ENCODE data around the gene SAP30.

Gene SAP30

DNA sequence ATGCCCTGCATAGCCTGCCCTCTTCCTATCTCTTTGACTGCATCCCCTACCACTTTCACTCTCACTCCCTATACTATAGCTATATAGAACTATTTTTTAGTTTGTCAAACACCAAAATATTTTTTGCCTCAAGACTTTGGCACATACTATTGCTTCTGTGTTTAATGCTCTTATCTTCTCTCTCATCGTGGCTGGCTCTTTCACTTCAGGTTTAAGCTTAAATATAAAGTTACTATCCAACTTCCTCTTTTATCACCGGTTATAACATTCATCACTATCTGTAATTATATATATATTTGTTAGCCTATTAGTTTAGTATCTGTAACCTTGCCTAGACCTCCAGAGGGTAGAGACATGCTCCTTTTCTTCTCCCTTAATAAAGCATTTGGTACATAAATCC lies 25.1 kb upstream of the SAP30 start:
- peaks cover 19% of the 10 kb centered on the region for H3K27me3 Mint-ChIP-seq

DNA sequence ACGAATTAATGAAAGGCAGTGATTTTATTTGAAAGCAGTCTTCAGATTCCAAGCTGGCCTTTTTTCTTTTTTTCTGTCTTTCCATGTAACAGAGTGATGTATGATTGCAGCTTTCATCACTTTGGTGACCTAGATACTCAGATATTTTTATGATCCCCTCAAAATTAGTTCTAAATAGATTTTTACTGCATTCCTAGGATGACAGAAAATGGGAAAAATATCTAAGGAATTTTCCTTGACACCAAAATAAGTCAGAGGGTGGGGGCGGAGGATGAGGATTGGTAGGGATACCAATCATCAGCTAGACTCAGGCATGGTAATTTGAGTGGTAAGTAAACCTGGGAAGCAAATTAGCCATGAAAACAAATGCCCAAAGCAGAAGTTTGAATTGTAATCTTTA lies 24.7 kb upstream of the SAP30 start:
- H3K27ac Mint-ChIP-seq: no peak overlapping the region
- no peaks in the 10 kb centered on the region for H3K4me1 Mint-ChIP-seq
- H3K27me3 Mint-ChIP-seq: peaks cover 22% of the 10 kb centered on the region
- CTCF ChIA-PET: no interaction called here
- peaks cover 6% of the 10 kb centered on the region for H3K36me3 Mint-ChIP-seq
- H3K4me3 Mint-ChIP-seq: no peak overlapping the region
- no peak for DNase-seq
- no peaks in the 10 kb centered on the region for H3K9me3 Mint-ChIP-seq

More for the DNA sequence above, 25.1 kb upstream of the SAP30 start:
- peaks cover 6% of the 10 kb centered on the region for H3K36me3 Mint-ChIP-seq
- no peaks in the 10 kb centered on the region for H3K4me1 Mint-ChIP-seq
- CTCF ChIA-PET: no interaction called here
- no peak for DNase-seq
- no peak overlapping the region for H3K4me3 Mint-ChIP-seq
- H3K9me3 Mint-ChIP-seq: no peaks in the 10 kb centered on the region
- no peak overlapping the region for H3K27ac Mint-ChIP-seq

DNA sequence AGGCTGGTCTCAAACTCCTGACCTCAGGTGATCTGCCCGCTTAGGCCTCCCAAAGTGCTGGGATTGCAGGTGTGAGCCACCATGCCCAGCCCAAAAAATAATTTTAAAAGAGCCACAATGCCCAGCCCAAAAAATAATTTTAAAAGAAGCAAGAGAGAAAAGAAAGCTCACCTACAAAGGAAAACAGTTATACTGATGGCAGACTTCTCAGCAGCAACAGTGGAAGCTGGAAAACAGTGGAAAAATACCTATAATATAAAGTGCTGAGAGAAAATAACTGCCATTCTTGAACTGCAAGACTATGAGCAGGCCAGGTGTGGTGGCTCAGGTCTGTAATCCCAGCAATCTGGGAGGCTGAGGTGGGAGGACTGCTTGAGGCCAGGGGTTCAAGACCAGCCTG lies 23.3 kb upstream of the SAP30 start:
- H3K4me1 Mint-ChIP-seq: no peaks in the 10 kb centered on the region
- CTCF ChIA-PET: interaction anchor here (0.6 to 1.2 kb wide), 3 partner anchors 10 to 29 kb away, joined by 3 read pairs; no protein-coding TSS in a partner anchor
- no peaks in the 10 kb centered on the region for H3K9me3 Mint-ChIP-seq
- no peak for DNase-seq
- no peak overlapping the region for H3K4me3 Mint-ChIP-seq
- H3K27me3 Mint-ChIP-seq: peaks cover 17% of the 10 kb centered on the region
- H3K27ac Mint-ChIP-seq: no peak overlapping the region
- H3K36me3 Mint-ChIP-seq: peaks cover 6% of the 10 kb centered on the region

DNA sequence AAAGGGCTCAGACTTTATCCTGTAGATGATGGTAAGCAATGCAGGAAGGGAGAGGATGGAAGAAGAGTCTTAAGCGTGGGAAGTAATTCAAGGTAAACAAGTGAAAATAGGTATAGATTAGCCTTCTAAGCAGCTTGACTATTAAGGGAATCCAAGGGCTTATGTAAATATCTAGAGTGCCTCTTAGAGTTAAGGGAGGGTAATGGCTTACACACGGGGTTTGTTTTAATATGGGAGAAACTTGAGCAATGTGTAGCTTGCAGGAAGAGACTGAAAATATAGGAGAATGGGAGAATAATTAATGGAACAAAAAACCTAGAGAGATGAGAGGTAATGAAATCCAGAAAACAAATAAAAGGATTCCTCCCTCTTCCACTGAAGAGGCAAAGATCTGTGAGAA lies 12.8 kb upstream of the SAP30 start:
- peaks cover 21% of the 10 kb centered on the region for H3K27me3 Mint-ChIP-seq
- H3K4me3 Mint-ChIP-seq: no peak overlapping the region
- peaks cover 2% of the 10 kb centered on the region for H3K36me3 Mint-ChIP-seq
- H3K4me1 Mint-ChIP-seq: peaks cover 3% of the 10 kb centered on the region
- no peak for DNase-seq
- CTCF ChIA-PET: interaction anchor here (1.6 to 1.7 kb wide), 2 partner anchors 44 to 56 kb away, joined by 3 to 4 read pairs; no protein-coding TSS in a partner anchor
- no peak overlapping the region for H3K27ac Mint-ChIP-seq
- no peaks in the 10 kb centered on the region for H3K9me3 Mint-ChIP-seq

DNA sequence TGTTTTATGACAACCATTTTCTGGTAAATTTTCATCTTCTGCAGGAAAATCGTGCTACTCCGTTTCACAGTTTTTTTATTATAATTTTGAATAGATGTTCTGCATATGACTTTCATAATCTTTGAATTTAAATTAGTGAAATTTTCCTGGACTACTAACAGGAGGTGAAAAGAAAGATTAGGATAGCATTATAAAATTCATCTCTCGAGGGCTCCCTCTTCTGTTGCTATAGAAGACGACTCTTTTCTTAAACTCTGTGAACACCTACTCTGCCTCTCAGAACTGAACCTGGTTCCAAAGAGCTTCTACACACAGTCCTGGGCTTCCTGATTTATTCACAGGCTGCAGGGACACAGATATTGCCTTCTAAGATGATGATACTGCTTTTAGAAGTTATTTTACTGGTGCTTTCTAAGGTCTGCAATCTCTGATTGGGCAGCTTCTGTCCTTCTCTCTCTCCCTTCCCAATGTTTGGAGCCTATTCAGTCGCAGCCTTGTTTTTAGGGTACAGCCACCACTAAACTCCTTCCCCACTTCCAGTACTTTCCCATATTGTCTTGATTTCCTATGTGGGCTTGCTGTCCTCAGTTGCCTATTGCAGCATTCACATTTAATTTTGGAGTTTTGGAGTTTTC lies 10.1 kb upstream of the SAP30 start:
- no peak overlapping the region for H3K4me3 Mint-ChIP-seq
- no peak for DNase-seq
- CTCF ChIA-PET: interaction anchor here (0.6 to 1.4 kb wide), 5 partner anchors 18 to 69 kb away, joined by 3 to 4 read pairs (median 4); no protein-coding TSS in a partner anchor
- no peaks in the 10 kb centered on the region for H3K9me3 Mint-ChIP-seq
- no peak overlapping the region for H3K27ac Mint-ChIP-seq
- peaks cover 12% of the 10 kb centered on the region for H3K36me3 Mint-ChIP-seq
- H3K4me1 Mint-ChIP-seq: peaks cover 11% of the 10 kb centered on the region
- peaks cover 15% of the 10 kb centered on the region for H3K27me3 Mint-ChIP-seq

DNA sequence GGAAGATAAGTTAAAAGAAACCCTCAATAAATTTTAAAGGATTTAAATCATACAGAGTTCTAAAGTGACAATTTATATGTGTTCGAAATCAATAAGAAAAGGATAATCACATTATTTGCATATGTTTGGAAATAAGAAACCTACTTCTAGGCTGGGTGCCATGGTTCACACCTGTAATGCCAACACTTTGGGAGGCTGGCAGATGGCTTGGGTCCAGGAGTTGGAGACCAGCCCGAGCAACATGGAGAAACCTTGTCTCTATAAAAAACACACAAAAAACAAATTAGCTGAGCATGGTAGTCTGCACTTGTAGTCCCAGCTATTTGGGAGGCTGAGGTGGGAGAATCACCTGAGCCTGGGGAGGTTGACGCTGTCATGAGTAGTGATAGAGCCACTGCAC lies 8.1 kb upstream of the SAP30 start:
- Mint-ChIP-seq H3K27me3 (peaks cover 15% of the 10 kb centered on the region), H3K4me1 (peaks cover 31% of the 10 kb centered on the region), H3K9me3 (no peaks in the 10 kb centered on the region), H3K4me3 (no peak overlapping the region), H3K27ac (no peak overlapping the region), H3K36me3 (peaks cover 19% of the 10 kb centered on the region)
- CTCF ChIA-PET: no interaction called here
- DNase-seq: no peak

DNA sequence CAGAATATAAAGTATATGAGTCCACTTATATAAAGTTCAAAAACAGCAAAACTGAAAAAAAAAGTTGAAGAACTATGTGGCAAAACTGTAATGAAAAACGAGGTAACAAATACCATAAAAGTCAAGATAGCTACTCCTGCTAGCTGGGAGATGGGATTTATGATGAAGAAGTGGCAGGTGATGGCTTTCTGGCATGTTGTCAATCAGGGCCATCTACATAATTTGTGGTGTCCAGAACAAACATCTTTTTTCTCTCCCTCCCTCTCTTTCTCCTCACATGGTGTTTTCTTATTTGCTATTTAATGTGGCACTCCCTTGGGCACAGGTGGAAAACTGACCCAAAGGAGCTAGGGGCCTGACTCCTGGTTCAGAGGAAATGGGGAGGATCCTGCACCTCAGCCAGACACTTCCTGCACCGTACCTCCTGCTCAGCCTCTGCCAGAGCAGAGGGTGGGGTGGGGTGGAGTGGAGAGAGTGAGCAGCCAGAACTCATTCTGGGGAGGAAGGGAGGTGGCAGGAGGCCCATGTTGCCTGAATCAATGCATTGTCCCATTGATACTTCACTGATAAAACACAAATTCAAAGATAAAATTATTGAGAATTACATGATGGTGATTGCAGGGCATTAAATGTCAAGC lies 5.3 kb upstream of the SAP30 start:
- H3K36me3 Mint-ChIP-seq: peaks cover 24% of the 10 kb centered on the region
- peak overlapping the region; percentile 68 for H3K27ac Mint-ChIP-seq
- H3K27me3 Mint-ChIP-seq: peaks cover 4% of the 10 kb centered on the region
- H3K4me3 Mint-ChIP-seq: no peak overlapping the region
- peak; percentile 53 for DNase-seq
- peaks cover 47% of the 10 kb centered on the region for H3K4me1 Mint-ChIP-seq
- no peaks in the 10 kb centered on the region for H3K9me3 Mint-ChIP-seq
- CTCF ChIA-PET: interaction anchor here (1.2 to 1.6 kb wide), 3 partner anchors 9 to 64 kb away, joined by 3 read pairs; no protein-coding TSS in a partner anchor

DNA sequence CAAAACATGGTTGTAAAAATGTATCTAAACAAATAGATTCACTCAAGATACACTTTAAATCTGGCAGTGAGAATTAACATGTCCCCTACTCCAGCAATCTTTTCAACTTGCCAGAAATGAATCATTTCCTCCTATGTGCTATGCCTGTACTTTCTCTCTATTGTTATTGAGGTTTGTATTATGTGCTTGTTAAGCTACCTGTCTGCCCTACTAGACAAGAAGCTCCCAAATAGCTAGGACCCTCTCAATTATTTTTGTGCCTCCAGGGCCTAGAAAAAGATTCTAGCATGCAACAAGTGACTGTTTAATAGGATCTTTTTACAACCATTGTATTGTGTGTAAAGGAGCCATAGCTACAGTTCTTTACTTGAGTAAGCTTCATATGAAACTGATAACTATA lies 3.5 kb upstream of the SAP30 start:
- H3K27me3 Mint-ChIP-seq: peaks cover 13% of the 10 kb centered on the region
- no peak for DNase-seq
- peak overlapping the region; percentile 48 for H3K4me3 Mint-ChIP-seq
- peaks cover 26% of the 10 kb centered on the region for H3K36me3 Mint-ChIP-seq
- CTCF ChIA-PET: interaction anchor here (1.2 to 6.9 kb wide), 2 partner anchors 33 to 53 kb away, joined by 3 to 44 read pairs; partner anchors contain the start of gene HMGB2
- peaks cover 44% of the 10 kb centered on the region for H3K4me1 Mint-ChIP-seq
- no peaks in the 10 kb centered on the region for H3K9me3 Mint-ChIP-seq
- H3K27ac Mint-ChIP-seq: peak overlapping the region; percentile 68

DNA sequence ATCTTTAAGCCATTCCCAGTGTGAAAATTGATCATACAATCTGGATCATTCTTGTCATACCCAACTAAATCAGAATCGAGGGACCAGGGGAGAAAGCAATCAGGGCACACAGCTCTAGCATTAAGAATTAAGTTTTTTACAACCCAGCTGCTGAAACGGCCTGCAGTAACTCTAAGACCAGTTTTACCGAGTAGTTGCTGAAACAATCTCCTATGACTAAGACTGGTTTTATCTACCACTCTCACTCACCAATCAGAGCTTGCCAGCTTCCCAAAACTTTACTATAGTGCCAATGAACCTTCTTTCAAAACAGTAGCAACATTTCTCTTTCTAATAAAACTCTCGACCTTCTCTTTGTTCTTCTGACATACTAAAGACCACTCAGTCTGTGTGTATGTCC lies 2.8 kb upstream of the SAP30 start:
- CTCF ChIA-PET: interaction anchor here (1.2 to 6.9 kb wide), 3 partner anchors 34 to 53 kb away, joined by 3 to 44 read pairs (median 4); partner anchors contain the start of gene HMGB2
- Mint-ChIP-seq H3K36me3 (peaks cover 27% of the 10 kb centered on the region), H3K27ac (peak overlapping the region; percentile 84), H3K27me3 (peaks cover 13% of the 10 kb centered on the region), H3K4me3 (peak overlapping the region; percentile 100), H3K9me3 (no peaks in the 10 kb centered on the region), H3K4me1 (peaks cover 48% of the 10 kb centered on the region)
- DNase-seq: no peak

DNA sequence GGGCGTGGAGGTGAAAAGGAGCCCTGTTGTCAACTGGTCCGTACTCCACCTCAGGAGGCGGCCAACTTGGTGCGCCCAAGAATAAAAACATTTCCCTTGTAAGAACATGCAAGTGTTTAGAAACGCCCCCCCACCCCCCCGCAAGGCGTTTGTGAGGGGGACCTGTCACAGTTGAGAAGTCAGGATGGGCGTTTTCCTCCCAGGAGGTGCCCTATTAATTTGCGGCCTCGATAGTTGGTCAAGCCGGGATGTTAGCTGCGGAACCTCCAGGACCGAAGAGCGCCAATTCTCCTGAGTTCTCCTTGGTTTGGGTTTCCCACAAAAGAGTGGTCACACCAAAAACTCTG lies 651 bp upstream of the SAP30 start:
- Mint-ChIP-seq H3K36me3 (peaks cover 27% of the 10 kb centered on the region), H3K27me3 (peaks cover 16% of the 10 kb centered on the region), H3K9me3 (no peaks in the 10 kb centered on the region), H3K27ac (peak overlapping the region; percentile 99), H3K4me1 (peaks cover 57% of the 10 kb centered on the region), H3K4me3 (peak overlapping the region; percentile 100)
- CTCF ChIA-PET: interaction anchor here (1.0 to 6.9 kb wide), 3 partner anchors 31 to 51 kb away, joined by 3 to 44 read pairs (median 14); partner anchors contain the start of gene HMGB2
- peak; percentile 76 for DNase-seq

DNA sequence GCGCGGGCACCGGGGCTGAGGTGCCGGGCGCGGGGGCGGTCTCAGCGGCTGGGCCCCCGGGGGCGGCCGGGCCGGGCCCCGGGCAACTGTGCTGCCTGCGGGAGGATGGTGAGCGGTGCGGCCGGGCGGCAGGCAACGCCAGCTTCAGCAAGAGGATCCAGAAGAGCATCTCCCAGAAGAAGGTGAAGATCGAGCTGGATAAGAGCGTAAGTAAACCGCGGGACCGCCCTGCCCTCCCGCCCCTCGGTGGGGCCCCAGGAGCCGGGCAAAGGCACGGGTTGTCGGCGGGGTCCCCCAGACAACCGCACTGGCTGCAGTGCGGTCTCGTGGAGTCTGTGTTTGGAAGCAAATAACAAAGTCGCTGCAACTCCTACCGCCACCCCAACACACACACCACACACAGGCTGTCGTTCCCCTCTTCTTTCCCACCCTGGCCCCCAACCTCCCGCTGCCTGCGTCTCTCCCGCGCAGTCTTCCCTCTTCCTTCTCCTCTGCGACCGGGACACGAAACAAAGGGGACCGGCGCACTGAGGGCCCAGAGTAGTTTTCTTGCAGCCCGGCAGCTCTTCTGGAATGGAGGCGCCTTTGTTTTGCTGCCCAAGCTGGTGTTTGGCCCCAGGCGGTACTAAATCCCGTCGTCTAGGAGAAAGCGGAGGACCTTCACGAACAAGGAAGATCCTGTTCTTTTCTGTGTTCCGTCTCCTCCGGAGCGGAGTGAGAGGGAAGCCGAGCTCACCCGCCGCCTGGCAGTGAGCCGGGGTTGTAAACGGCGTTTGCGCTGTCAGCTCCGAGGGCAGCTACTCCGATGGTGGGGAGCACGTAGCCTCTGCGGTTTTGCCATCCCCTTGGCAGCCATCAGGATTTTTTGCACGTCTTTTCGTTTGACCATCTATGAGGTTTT lies 788 bp downstream of the SAP30 start:
- Mint-ChIP-seq H3K4me3 (peak overlapping the region; percentile 98), H3K27me3 (peaks cover 16% of the 10 kb centered on the region), H3K9me3 (no peaks in the 10 kb centered on the region), H3K27ac (peak overlapping the region; percentile 91), H3K4me1 (peaks cover 42% of the 10 kb centered on the region), H3K36me3 (peaks cover 27% of the 10 kb centered on the region)
- CTCF ChIA-PET: interaction anchor here (1.0 to 6.9 kb wide), 6 partner anchors 33 to 70 kb away, joined by 3 to 44 read pairs (median 6); partner anchors contain the start of gene HMGB2
- peak; percentile 59 for DNase-seq

DNA sequence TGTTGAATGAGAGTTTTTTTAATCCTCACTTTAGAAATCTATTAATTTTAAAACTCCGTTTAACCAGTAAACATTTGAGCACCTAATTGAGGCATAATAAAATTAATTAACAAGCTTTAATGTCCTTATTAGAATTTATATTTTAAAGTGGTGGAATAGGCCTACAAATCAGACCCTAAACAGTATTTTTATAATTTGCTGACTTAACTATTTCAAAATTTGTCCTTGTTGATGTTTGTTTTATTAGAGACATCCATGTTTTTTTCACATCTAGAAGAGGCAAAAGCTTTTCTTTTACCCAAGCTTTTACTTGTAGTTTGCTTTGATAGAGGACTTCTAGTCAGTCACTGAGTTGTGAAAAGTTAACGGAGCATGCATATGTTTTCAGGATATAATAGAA lies 3.8 kb downstream of the SAP30 start:
- CTCF ChIA-PET: interaction anchor here (0.8 to 1.3 kb wide), 3 partner anchors 40 to 73 kb away, joined by 3 to 4 read pairs (median 3); no protein-coding TSS in a partner anchor
- DNase-seq: no peak
- Mint-ChIP-seq H3K27me3 (peaks cover 16% of the 10 kb centered on the region), H3K4me3 (no peak overlapping the region), H3K9me3 (no peaks in the 10 kb centered on the region), H3K27ac (no peak overlapping the region), H3K4me1 (peaks cover 17% of the 10 kb centered on the region), H3K36me3 (peaks cover 20% of the 10 kb centered on the region)

DNA sequence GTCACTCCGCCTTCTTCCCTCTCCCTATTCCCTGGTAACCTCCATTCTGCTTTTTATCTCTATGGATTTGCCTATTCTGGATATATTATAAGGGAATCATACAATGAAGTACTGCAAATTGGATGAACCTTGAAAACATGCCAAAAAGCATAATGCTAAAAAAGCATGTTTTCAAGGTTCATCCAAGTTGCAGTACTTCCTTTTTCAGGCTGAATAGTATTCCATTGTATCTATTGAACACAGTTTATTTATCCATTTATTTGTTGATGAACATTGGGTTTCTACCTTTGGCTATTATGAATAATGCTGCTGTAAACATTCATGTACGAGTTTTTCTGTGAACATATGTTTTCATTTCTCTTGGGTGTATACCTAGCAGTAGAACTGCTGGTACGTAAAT lies 9.2 kb downstream of the SAP30 start:
- no peaks in the 10 kb centered on the region for H3K9me3 Mint-ChIP-seq
- no peaks in the 10 kb centered on the region for H3K4me1 Mint-ChIP-seq
- DNase-seq: no peak
- peaks cover 4% of the 10 kb centered on the region for H3K27me3 Mint-ChIP-seq
- H3K36me3 Mint-ChIP-seq: peaks cover 9% of the 10 kb centered on the region
- H3K27ac Mint-ChIP-seq: no peak overlapping the region
- CTCF ChIA-PET: no interaction called here
- no peak overlapping the region for H3K4me3 Mint-ChIP-seq

DNA sequence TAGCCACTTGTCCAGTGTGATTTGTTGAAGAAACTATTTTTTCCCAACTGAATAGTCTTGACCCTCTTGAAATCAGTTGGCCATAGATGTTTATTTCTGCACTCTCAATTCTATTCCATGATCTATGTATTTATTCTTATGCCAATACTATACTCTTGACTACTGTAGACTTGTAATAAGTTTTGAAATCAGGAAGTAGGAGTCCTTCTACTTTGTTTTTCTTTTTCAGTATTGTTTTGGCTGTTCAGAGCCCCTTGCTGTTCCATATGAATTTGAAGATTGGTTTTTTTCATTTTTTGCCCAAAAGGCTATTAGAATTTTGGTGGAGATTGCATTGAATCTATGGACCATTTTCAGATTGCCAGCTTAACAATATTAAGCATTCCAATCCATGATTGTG lies 10.2 kb downstream of the SAP30 start:
- no peaks in the 10 kb centered on the region for H3K4me1 Mint-ChIP-seq
- H3K36me3 Mint-ChIP-seq: peaks cover 7% of the 10 kb centered on the region
- no peaks in the 10 kb centered on the region for H3K9me3 Mint-ChIP-seq
- H3K4me3 Mint-ChIP-seq: no peak overlapping the region
- CTCF ChIA-PET: no interaction called here
- no peak for DNase-seq
- H3K27ac Mint-ChIP-seq: no peak overlapping the region
- H3K27me3 Mint-ChIP-seq: peaks cover 4% of the 10 kb centered on the region

Data from activated naive CD4-positive, alpha-beta T cell treated with anti-CD3 and anti-CD28 coated beads, Interleukin-2, amount 10 ng/mL, durations not matched to agents 7 days and 5 days (primary cell).